Skin epidermis (tissue), 12 donors: ENCODE measurements around the gene CRIM1.

Experiments
- H3K27ac ChIP-seq, 21 experiments: fragments of 200-600 bp; sonication (generic) in 11 of 21; one replicate each; pipeline ENCODE4 v1.5.0; 2020; ENCODE audit warnings: mild to moderate bottlenecking in 3 of 21, inconsistent platforms in 2 of 21, moderate library complexity in 2 of 21
- H3K4me3 ChIP-seq, 7 experiments: fragments of 200-600 bp; sonication (generic) in 2 of 7; one replicate each; pipeline ENCODE4 v1.5.0; 2020; ENCODE audit warnings: inconsistent platforms in 2 of 7, mild to moderate bottlenecking in 2 of 7, moderate library complexity in 1 of 7

CRIM1 gene

DNA sequence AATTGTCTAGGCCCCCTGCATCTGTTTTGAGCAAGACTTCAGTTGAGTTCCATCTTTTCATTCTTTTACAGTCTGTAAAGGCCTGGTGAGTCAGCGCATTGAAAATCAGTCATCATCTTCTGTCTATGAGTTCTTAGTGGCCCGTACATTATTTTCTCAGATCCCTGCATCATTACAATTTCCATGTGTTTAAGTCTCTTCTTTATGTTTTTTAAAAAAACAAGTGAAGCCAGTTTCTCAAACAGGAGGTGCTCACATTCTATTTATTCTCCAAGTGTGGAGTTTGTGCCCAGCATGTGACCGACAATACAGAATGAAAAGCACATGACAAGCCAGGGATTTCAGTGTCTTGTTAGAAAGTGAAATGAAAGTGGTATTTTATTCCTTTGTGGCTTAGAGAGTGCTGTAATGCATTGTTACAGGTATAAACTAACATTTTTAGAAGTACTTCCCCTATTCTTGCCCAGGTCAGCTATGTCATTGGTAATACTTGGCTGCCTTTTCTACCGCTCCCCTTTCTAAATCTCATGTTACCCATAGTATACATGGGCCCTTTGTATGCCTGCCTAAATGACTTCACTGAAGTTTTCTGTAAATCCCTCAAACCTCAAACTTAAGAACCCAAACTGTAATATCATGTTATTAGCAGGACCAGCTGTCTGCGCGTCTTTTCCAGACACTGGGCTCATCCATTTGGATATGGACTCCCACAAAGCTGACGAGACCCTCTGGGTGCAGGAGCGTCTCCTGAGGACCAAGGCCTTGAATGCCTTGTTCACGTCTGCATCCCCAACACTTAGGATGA is 174.8 kb downstream of the CRIM1 start:
- Histone ChIP-seq H3K27ac (peak overlapping the region in 4 of 21 experiments; percentile 15 to 24 (median 18)), H3K4me3 (no peak overlapping the region)

- Histone ChIP-seq H3K27ac (peak overlapping the region in 4 of 21 experiments; percentile 15 to 30 (median 22)), H3K4me3 (no peak overlapping the region)
Measured at GRCh38 chr2:36530983-36531354, 175.4 kb downstream of the CRIM1 start.

- peak overlapping the region in 1 of 21 experiments; percentile 25 for H3K27ac ChIP-seq
Measured at GRCh38 chr2:36534275-36534799, 178.8 kb downstream of the CRIM1 start.

DNA sequence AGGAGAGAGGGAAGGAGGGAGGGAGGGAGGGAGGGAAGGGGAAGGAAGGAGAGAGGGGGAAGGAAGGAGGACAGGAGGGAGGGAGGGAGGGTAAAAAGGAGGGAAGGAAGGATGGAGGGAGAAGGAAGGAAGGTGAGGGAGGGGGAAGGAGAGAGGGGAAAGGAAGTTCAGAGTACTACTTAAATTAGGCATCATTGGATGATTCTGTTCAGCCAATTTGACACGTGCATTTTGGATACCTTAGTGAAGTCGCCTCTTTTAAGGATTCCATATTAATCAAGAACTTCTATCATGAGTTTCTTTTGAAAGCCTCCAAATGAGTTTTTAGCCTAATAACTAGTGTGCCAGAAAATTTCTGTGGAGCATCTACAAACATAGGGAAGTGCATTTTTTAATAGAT is 179.5 kb downstream of the CRIM1 start:
- no peak overlapping the region for H3K4me3 ChIP-seq
- no peak overlapping the region for H3K27ac ChIP-seq

More at GRCh38 chr2:36534275-36534799, 178.8 kb downstream of the CRIM1 start:
- no peak overlapping the region for H3K4me3 ChIP-seq

DNA sequence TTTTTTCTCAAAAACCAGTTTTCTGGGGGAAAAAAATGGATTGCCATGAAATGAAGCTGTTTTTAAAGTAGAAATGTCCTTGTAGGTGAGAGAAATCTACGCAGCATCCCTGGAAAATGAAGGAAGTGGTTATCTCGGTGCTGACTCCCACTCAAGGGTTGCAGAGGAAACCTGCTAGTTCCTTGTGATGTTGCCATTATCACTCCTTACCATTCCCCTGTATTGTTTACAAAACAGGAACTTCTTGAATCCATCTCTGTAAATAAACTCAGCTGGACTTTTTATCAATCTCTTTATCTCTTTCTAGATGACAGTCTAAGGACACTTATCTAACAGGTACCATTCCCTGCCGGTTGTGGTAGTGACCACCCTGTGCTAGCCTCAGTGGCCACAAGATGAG is 181.2 kb downstream of the CRIM1 start:
- Histone ChIP-seq H3K27ac (no peak overlapping the region), H3K4me3 (no peak overlapping the region)

DNA sequence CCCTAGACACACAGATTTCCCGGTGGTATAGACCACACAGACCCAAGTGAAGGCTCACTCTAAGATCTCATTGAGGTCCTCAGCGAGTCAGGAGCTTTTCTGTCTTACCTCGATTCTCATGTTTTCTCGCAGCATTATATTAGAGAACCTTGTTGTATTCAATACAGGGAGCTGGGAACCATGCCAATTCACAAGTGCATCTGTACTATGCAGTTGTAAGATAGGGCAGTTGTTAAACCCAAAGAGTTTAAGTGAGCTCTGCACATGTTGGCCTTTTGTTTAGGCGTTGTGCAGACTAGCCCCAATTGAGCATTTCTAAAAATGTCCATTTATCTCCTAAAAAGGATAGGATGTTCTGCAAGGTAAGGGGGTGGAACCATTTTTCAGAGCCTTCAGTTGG is 182.8 kb downstream of the CRIM1 start:
- H3K27ac ChIP-seq, result no peak overlapping the region

GRCh38 chr2:36539631-36540030 is 184.1 kb downstream of the CRIM1 start:
- Histone ChIP-seq H3K4me3 (no peak overlapping the region), H3K27ac (no peak overlapping the region)

More for the DNA sequence above, 182.8 kb downstream of the CRIM1 start:
- H3K4me3 ChIP-seq, result no peak overlapping the region

DNA sequence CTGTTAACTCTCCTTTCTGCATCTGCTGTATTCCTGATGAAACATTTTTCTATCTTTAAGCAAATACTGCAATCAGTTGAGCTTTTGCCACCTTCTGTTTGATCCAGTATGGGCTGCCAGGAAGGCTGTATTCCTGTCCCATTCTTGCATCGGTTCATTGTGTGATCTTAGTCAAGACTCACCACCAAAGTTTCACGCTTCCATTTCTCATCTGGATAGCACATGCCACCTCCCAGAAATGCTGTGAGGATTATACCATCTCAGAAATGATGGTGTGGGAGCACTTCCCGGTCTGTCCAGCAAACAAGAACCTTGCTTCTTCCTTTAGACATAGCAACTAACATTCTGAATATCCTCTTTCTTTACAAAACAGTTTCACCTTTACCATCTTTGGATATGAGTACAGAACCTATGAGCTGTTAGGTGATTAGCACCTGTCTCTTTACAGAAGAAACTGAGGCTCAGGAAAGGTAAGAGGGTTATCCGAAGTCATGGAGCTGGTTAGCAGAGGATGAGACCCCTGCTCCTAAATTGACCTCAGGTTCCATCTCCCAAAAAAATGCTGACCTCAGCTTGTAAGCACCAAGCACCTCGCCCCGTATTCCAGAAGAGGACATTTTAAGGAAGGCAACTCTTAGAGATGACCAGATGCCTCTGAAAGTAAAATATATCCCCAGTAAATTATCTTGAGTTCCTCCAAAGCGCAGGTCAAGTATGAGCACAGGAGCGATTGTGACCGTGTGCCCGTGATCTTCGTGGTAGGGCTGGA is 185.6 kb downstream of the CRIM1 start:
- H3K27ac ChIP-seq, result peak overlapping the region in 4 of 21 experiments; percentile 8 to 51 (median 38)
- no peak overlapping the region for H3K4me3 ChIP-seq

DNA sequence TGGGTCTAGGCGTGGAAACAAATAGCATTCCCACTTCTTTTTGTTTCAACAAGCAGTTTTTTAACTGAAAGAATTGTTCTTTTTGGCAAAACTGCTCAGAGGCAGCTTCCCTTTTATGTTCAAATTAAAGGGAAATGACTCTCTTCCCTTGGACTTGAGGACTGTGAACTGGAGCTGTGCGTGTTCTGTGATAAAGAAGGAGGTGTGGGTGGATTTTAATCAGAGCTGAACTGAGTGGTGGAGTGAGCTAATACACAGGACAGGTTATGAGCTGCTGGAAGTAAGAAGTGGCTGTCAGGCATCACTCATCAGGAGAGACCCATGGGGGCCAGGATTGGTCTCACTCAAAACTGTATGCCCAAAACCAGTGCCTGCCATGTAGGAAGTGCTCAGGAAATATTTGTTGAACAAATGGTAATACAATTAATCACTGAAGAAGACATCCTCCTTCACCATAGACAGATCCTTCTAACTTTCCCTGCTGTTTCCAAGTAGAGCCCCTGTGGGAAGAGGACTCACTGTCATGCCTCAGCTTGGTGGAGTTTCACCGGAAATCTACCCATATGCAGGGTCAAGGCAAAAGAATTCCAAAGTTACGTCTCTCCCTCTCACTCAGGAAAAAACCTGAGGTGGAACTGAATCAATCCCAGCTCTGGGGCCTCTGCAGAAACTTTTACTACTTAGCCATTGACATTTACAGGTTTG is 186.5 kb downstream of the CRIM1 start:
- Histone ChIP-seq H3K27ac (peak overlapping the region in 3 of 21 experiments; percentile 8 to 51 (median 37)), H3K4me3 (no peak overlapping the region)

DNA sequence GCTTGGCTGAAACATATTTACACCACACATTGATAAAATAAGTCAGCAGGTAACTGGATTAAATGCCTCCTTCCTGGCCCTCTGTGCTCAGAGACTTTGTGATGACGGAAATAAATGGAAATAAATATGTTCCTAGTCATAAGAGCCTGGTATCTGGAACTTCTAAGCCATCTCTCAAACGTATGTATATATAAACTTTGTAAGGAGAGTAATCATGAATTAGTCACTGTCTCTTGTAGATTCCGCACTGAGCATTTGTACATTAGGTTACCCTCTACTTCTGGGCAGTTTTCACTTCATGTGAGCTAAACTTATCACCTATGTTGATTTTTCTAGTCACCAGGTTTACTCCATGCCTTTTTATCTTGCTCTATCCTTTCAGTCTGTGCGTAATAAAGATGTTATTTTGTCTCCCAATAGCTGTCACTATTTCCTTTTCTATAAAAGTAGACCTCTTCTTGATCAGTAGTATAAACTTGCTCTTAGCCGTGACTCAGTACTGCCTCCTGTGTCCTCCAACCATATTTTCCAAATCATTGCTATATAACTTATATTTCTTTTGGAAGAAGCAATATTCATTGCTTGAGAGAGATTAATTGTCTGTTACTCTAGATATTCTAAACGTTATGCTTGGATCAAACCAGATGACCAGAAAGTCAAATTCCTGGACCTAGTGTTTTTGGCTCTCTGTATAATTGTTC is 189.2 kb downstream of the CRIM1 start:
- Histone ChIP-seq H3K4me3 (no peak overlapping the region), H3K27ac (no peak overlapping the region)

- Histone ChIP-seq H3K27ac (no peak overlapping the region), H3K4me3 (no peak overlapping the region)
Measured at GRCh38 chr2:36545871-36546416, 190.4 kb downstream of the CRIM1 start.

DNA sequence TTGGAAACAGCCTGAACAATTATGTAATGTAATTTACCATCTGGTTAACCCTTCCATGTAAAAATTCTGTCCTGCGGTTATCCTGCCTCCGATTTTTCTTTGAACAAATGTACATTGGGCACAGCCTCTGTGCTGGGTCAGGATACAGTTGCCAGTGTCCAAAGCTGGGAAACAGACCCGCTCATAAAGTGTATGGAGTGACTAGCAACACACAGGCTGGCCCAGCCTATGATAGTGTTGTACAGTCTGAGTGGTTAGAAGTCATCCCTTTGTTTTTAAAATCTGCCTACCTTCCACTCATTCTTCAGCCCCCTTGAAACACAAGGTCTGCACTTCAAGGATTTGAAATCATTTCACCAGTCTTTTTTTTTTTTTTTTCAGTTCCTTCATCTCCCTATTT is 192.3 kb downstream of the CRIM1 start:
- Histone ChIP-seq H3K4me3 (no peak overlapping the region), H3K27ac (no peak overlapping the region)

DNA sequence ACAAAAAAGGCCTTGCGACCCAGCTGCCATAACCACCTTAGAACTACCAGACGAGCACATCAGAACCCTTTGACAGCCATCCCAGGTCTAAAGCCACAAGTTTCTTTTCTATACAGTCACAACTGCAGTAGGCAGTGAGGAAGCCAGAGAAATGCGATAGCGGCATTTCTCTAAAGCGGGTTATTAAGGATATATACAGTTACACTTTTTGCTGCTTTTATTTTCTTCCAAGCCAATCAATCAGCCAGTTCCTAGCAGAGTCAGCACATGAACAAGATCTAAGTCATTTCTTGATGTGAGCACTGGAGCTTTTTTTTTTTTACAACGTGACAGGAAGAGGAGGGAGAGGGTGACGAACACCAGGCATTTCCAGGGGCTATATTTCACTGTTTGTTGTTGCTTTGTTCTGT is 193.6 kb downstream of the CRIM1 start:
- Histone ChIP-seq H3K27ac (peak overlapping the region in 3 of 21 experiments; percentile 14 to 38 (median 33)), H3K4me3 (no peak overlapping the region)

- Histone ChIP-seq H3K4me3 (no peak overlapping the region), H3K27ac (no peak overlapping the region)
Measured at GRCh38 chr2:36550006-36550405, 194.4 kb downstream of the CRIM1 start.

- H3K27ac ChIP-seq, result no peak overlapping the region
Measured at GRCh38 chr2:36553683-36554082, 198.1 kb downstream of the CRIM1 start.

DNA sequence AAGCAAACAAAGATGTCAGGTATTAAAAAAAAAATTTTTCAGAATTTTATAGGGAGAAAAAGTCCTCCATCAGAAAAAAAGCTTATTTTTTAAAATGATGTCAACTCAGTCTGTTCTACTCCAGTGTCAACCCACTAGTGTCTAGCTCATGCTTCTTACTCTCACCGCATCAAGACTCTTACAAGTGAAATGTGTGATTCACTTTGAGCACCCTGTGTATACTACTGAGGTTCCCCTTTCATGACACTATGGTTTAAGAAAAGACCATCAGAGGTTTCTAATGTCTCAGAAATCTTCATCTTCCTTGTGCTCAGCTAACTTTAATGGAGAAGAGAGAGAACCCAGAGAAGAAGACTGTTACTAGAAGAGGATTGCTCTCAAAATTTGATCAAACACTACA is 199.0 kb downstream of the CRIM1 start:
- Histone ChIP-seq H3K27ac (no peak overlapping the region), H3K4me3 (no peak overlapping the region)

More at GRCh38 chr2:36553683-36554082, 198.1 kb downstream of the CRIM1 start:
- no peak overlapping the region for H3K4me3 ChIP-seq

GRCh38 chr2:36555789-36556188 is 200.2 kb downstream of the CRIM1 start:
- H3K27ac ChIP-seq, result no peak overlapping the region
- no peak overlapping the region for H3K4me3 ChIP-seq

- no peak overlapping the region for H3K27ac ChIP-seq
Measured at GRCh38 chr2:36556842-36557241, 201.3 kb downstream of the CRIM1 start.

More at GRCh38 chr2:36556842-36557241, 201.3 kb downstream of the CRIM1 start:
- no peak overlapping the region for H3K4me3 ChIP-seq
